ENCODE measurements around the gene TRMT11.

The TRMT11 gene

GRCh38 chr6:126077810-126078776 lies 91.8 kb downstream of the TRMT11 start:
- DNase-seq = no peak

- DNase-seq = no peak
Measured at GRCh38 chr6:126083875-126084274, 97.5 kb downstream of the TRMT11 start.

GRCh38 chr6:126086560-126086959 lies 100.2 kb downstream of the TRMT11 start:
- DNase-seq = no peak
